SIG-M5 treated with dmso at 0.1 percent for 504 hours (cell line): ENCODE measurements around the gene CCNY.

Experiments used
- DNase-seq: peaks from one replicate; lab custom pipeline; 2025; ENCODE audit not compliant: unreplicated experiment; lab: John Stamatoyannopoulos, UW

The CCNY gene

DNA sequence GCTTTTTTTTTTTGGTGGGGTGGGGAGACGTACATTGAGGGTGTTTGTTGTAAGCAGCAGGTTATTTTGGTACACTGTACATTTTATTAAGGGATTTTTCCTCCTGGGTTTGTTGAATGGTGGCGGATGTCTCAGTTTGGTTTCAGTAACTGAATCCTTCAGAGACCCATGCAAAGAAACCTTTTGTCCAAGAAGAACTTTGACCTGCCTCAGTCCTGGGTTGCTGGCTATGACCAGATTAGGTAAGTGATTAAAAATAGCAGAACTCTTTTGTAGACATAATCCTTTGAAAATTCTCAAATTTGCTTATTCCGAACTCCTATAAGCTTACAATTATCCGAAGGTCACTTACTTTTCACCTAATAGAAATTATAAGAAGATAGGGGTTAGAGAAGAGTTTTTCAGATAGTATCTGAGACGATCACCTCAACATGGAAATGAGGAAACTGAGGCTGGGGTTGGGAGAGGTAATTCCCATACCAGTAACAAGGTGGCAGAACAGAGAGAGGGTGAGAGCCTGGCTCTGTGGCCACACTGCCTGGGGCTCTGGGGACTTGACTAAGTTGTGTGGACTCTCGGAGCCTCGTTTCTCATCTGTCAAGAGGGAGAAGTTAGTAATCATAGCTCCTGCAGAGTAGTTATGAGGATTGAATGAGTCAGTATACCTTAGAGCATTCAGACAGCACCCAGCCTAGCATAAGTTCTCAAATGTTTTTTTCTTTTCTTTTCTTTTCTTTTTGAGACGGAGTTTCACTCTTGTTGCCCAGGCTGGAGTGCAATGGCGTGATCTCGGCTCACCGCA, 87.4 kb downstream of the CCNY start:
- DNase-seq = no peak

DNA sequence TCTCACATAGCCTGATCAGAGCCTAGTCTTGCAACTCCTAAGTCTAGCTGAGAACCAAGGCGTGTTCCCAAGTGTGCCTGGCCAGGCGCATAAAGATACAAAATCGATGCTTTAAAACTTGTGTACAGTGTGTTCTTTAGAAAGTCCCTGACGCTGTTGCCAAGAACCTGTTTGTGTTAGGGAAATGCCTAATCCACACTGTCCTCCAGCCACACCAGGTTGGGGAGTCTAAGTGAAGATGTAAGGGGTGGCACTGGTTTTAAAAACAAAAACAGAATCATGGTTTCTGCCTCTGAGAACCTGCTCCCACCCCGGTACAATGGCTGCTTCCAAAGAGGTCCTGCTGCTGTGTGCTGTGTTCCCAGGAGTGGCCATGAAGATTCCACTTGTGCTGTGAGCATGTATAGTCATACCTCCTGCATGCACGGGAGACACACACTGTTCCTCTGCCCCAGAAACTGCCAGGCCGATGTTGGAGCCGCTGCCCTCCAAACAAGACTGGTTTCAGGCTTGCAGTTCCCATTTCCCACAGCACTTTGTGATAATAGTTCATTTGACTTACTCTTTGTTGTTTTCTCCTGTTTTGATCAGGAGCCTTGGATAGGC, 88.5 kb downstream of the CCNY start:
- DNase-seq = no peak

DNA sequence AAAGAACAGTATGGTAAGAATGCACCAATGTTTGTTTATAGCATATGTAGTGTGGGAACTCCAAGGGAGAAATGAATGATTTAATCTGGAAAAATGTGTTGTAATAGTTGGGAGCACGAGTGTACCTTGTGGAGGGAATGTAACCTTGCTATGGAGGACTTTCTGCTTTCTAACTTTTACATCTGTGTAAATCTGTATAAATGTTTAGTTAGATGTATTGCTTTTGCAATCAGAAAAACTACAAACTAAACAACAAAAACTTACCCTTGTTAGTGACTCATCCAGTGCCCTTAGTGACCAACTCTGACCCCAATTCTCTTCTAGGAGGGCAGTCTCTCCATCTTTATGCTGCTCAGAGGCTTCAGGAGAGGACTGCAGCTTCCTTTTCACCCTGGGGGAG, 89.3 kb downstream of the CCNY start:
- DNase-seq = no peak

DNA sequence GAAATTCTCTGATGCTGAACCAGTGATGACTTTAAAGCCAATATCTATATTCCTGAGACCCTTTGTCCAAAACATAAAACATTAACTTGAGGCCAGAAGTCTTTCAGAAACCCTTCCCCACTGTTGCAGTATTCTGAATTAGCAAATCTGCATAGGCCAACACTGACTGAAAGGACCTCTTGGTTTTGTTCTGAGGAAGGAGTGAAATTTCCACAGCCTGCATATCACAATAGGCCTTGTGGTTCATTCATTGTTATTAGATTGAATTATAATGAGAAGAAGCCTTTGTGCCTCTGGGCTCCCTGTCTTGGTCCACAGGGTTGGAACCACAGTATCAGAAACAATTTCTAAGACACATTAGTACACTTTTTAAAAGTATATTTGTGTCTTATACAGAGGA, 90.3 kb downstream of the CCNY start:
- DNase-seq = no peak

DNA sequence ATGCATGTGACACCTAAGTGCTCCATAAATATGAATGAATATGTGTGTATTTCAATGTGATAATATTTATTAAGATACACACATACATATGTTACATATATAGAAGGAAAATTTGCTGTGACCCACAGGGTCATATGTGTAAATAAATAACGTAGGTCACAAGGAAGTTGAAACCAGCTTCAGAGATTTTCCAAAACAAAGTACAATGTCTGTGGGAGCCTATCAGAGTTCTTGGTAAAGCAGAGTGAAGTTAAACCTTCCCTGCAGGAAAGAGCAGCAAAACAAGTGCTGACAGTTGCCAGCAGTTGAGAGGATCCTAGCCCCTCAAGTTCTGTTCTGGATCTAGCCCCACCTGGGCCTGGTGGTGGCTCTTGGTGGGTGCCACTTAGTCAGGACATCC, 91.2 kb downstream of the CCNY start:
- no peak for DNase-seq

DNA sequence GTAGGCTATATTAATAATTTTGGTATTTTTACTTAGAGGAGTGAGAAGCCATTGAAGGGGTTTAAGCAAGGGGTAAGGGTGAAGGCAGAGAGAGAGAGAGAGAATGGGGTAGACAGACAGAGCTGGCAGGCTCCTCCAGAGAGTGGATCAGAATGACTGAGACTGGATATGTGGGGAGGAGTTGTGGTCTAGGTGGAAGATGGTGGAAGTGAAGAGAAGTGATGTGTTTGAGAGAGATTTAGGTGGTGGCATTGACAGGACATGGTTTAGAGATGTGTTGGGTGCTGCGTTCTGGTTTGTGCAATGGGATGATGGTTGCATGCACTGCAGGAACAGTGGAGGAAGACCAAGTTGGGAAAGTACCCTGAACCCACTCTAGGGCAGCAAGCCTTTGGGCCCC, 92.2 kb downstream of the CCNY start:
- DNase-seq = no peak

DNA sequence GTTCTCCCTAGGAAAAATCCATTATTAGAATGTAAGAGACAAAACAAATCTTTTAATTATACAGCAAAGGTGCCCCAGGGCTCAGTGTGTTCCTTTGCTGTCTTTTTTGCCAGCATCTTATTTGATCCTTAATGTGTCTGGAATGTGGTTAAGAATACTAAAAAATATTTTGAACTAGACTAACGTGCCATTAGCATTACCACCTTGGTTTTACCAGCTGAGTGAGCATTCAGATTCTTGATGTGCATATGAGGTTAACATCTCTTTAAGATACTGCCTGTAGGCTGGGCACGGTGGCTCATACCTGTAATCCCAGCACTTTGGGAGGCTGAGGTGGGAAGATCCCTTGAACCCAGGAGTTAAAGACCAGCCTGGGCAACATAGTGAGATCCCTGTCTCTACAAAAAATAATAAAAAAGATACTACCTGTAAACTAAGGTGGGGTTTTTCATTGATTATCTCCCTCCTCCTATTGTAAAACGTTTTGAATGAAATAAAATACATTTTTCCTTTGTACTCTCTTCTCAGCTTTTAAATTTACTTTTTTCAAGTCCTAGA, 96.6 kb downstream of the CCNY start:
- DNase-seq = no peak

DNA sequence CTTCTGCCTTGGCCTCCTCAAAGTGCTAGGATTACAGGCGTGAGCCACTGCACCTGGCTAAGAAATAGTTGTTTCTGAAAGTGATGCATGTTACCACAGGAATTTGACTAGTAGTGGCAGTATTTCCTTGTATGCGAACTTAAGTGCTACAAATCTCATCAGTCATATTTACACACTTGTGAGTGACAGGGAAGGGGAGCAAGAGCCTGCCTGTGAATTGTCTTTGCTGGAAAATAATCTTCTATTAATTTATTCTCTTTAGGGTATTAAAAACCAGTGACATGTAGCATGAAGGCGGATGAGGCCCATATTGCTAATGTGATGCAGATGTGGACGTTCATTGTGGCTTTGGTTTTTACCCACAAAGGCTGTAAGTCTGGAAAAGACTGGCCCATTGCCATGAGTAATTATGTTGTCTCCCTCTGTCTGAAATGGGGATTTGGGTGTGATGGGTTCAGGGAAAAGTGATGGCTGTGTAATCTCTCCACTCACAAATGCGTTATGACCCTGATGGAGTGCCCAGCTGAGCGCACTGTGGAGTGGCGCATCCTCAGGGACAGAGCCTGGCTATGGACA, 97.6 kb downstream of the CCNY start:
- no peak for DNase-seq

DNA sequence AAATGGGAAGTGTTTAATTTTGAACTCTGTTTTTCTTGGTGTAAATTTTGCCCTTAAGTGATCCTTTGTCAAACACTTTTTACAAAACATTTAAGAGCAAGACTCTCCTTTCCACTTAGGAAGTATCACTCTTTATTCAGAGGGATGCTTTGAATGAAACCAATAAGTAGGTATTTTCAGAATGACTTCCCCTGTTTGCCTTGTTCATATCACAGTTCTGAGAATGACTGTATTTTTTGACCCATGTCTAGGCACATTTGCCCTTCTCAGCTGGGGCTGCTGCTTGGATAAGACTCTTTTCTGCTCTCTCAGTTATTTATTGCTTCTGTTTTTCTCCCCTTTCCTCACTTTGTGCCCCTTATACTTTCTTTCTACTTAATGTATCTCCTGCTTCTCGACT, 98.2 kb downstream of the CCNY start:
- no peak for DNase-seq

DNA sequence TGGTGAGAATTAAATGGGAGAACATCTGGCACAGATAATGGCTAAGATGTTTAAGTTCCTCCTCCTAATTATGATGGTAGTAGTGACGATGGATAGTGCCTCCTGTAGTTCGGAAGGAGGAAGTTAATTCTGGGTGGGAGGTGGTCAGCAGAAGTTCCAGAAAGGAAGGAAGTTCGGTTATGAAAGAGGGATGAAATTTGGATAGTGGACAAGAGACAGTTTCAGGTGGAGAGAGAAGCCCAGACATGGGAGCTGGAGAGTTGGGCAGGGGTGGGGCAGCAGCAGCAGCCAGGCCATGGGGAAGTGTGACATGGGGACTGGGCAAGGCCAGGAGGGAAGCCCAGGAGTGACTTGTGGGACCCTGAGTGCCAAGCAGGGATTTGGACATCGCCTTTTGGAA, 99.5 kb downstream of the CCNY start:
- no peak for DNase-seq

DNA sequence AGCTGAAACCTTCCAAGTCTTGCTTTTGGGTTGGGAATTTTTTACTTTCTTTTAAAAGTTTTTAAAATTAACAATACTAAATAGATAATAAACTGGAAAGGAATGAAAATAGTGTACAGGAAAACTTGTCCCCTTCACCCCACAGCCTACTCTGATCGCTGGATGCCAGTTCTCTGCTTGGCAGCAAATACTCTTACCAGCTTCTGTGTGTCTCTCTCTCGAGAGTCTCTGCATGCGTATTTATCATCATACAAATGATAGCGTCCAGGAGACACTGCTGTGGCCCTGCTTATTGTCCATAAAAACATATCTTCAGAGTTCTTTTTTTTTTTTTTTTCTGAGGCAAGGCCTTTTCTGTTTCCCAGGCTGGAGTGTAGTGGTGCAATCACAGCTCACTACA, 101.5 kb downstream of the CCNY start:
- no peak for DNase-seq

DNA sequence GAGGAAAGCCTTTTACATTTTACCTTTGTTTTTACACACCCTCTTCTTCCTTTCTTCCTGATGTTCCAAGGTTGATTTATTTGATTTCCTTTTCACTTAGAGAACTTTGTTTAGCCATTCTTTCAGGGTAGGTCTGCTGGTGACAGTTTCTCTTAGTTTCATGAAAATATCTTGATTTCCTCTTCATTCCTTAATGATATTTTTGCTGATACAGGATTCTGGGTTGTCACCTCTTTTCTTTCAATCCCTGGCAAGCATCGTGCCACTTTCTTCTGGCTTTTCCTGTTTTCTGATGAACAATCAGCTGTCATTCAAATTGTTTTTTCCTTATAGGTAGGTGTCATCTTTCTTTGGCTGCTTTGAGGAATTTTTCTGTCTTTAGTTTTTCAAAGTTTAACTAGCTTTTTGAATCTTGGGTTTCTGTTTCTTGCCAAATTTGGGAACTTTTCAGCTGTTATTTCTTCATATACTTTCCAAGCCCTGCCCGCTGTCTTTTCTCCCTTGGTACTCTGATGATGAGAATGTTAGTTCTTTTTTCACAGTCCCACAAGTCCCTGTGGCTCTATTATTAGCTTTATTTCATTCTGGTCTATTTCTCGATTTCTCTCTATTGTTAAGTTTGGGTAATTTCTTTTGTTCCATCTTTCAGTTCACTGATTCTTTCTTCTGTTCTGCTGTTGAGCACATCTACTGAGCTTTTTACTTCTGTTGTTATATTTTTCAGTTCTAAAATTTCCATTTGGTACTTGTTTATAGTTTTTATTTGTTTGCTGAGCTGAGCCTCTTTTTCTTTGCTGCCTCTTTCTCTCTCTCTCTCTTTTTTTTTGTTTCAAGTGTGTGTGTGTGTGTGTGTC, 102.6 kb downstream of the CCNY start:
- no peak for DNase-seq

DNA sequence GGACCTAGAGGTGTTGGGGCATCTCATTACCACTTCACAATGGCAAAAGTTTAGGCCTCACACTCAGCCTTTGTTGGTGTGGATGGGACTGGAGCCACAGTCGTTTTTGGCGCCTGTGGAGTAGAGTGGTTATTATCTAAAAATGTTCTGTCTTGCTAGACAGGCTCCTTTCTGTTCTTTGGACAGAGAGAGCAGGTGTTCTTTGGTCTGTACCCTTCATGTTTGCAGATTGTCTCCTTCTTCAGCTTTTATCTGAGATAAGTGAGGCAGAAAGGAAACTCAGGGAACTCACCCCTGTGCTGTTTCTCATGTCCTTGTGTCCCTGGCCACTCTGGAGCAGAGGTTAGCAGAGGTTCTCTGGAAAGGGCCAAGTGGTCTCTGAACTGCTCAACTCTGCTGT, 103.7 kb downstream of the CCNY start:
- DNase-seq = no peak

DNA sequence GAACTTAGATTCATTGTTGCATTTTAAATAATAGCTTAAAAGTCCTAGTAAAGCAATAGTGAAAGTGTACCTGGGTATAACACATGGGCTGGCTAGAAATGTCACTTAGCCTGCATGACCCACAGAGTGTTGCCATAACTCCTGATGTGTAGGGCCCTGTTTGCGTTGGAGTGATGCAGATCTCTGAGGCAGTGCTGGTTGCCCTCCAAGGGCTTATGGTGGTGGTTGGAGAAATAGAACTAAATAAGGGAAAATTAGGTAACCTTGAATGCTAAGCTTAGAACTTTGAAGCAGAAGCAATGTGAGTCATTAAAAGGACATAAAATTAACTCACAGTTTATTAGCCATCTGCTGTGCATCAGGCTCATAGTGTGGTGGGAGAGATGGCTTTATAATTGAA, 105.7 kb downstream of the CCNY start:
- no peak for DNase-seq

DNA sequence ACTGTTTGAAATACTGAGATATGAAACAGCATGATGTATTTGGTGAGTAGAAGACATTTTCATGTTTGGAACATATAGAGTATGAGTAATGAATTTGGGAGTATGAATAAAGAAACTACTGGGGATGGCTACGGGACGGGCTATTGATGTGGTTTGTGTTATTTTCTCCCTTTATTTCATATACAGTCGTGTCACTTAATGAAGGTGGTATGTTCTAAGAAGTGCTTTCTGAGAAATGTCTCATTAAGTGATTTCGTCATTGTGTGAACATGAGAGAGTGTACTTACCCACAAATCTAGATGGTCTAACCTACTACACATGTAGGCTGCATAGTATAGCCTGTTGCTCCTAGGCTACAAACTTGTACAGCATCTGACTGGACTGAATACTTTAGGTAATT, 106.3 kb downstream of the CCNY start:
- DNase-seq = no peak

DNA sequence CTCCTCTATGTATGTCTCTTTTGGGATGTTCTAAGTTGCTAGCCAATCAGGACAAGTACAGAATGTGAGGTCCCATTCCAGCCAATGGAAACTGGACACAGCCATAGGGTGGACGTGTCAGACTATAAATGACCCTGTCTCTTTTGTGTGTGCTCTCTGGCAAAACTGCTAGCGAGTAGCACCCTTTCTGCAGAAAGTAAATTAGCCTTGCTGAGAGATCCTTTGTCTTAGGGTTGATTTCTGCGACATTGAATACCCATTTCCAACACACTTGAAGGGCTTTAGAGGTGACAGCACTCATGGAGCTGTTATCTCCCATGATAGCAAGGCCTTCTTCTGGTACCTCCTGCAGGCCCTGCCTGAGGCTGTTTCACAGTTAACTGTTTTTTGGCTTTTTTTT, 107.5 kb downstream of the CCNY start:
- no peak for DNase-seq

DNA sequence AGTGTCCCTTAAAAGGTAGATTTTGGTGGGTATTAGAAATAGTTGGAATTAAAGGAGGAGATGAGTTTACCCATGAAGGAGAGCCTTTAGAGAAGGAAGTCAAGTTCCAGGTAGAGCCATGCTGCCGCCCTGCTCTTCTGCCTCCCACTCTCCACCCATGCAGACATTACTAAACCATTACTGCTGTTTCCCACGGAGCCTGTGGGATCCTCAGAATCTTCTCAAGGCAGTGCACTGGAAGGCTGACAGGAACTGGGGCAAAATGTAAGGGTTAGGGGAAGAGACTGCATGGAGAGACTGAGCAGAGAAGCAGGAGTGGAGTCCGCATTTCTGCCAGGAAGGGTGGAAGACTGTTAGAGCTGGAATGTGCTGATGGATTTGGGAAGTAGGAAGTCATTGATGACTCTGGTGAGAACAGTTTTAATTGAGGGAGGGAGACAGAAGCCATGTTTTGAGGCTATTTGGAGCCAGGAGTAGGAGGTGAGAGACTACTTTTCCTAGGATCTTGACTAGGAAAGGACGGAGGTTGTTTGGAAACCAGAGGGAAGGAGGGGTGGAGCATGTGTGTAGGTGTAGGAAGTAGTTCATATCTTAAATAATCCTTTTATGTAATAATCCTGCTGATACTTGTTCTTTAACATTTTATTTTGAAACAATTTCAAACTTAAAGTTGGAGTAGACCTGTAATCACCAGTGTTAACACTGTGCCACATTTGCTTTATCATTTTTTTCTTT, 109.0 kb downstream of the CCNY start:
- no peak for DNase-seq

DNA sequence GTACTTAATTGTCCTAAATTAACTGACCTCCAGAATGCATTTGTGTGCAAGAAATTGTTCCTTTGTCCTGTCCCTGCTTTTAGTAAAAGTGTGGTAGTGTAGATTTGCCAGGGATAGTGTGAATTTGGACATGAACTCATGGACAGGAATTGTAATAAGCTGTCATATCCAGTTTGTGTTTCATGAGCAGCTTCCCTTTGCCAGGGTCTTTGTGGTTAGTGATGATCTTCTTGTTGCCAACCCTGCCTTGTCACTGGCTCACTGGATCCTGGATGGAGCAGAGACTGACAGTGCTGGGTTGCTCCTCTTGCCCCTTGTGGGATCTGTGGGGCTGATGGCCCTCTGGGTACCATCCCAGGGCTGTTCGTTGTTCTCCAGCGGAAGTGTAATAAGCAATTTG, 110.1 kb downstream of the CCNY start:
- no peak for DNase-seq

DNA sequence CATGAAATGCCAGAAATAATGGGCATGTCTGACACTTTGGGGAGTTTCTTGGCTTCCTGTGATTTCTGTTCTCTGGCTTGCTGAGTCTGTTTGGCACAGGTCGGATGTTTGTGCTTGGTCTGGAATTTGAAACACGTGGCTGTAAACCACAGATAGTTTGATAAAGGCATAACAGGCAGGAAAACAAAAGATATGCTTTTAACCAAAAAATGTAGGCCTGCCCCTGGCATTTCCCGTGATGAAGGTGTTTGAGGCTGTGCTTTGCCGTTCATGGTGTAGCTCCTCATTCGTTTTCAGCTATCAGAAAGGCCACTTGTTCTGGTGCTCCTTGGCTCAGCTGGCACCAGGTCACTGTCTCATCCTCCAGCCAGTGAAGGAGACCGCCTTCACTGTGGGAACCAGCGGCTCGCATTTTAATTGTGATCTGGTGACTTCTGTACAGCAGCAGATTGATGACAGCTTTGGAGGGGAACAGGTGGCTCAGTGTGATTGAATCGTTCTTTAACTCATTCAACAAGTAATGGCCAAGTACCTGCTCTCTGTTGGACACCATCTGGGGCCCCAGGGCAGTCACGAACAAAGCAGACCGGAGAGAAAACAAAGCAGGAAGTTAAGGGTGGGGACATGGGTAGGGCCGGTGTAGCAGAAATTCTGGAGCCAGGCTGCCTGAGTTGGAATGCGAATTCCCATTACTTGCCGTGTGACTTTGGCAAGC, 111.5 kb downstream of the CCNY start:
- DNase-seq = peak; percentile 21
